ENCODE results near the gene JARID2.

- no peak for TF ChIP-seq CTCF (IDR thresholded peaks at IDR 0.05; ENCODE audit: low read depth, low read length, missing input control)
- no peak for TF ChIP-seq REST (IDR thresholded peaks at IDR 0.05)
- no peak for TF ChIP-seq TAF1 (conservative IDR thresholded peaks at IDR 0.05)
- TF ChIP-seq RAD21 (IDR thresholded peaks at IDR 0.05): no peak
- no peak for TF ChIP-seq MAX (IDR thresholded peaks at IDR 0.05)
- no peak for TF ChIP-seq ATF3 (IDR thresholded peaks at IDR 0.05)
- TF ChIP-seq JUND (IDR thresholded peaks at IDR 0.05): no peak
- TF ChIP-seq GABPA (IDR thresholded peaks at IDR 0.05 in 1 of 2, conservative IDR thresholded peaks at IDR 0.05 in 1 of 2): no peak
- TF ChIP-seq YY1 (IDR thresholded peaks at IDR 0.05): no peak
- no peak for TF ChIP-seq RXRA (IDR thresholded peaks at IDR 0.05)
- no peak for TF ChIP-seq SP1 (IDR thresholded peaks at IDR 0.05)
- TF ChIP-seq EGR1 (IDR thresholded peaks at IDR 0.05; ENCODE audit: low read depth in 2 of 2): no peak
- no peak for TF ChIP-seq FOXA1 (IDR thresholded peaks at IDR 0.05)
These were observed 100.4 kb downstream of the JARID2 start for GRCh38 chr6:15346315-15346714.

Measured in liver (tissue), 3 donors.